Activated CD4-positive, alpha-beta T cell treated with anti-CD3 and anti-CD28 coated beads for 1 hour (primary cell): ENCODE results near the gene SOAT2.
"Not testable (repeated sequence)": the region's sequence is repeated elsewhere in the genome, so short reads cannot be mapped to it uniquely, and the experiment has no call there.

ENCODE experiments used
- DNase-seq: peaks from one replicate; pipeline ENCODE4 v3.0.0-alpha.2; 2020

The SOAT2 gene

GRCh38 chr12:53090554-53090953, 12.7 kb upstream of the SOAT2 start:
- no peak for DNase-seq

- DNase-seq, result no peak
Observed at GRCh38 chr12:53091756-53092155, 11.5 kb upstream of the SOAT2 start.

- no peak for DNase-seq
Observed at GRCh38 chr12:53093777-53094393, 9.4 kb upstream of the SOAT2 start.

GRCh38 chr12:53094394-53094787, 8.9 kb upstream of the SOAT2 start:
- no peak for DNase-seq

GRCh38 chr12:53094796-53095595, 8.3 kb upstream of the SOAT2 start:
- DNase-seq, result not testable (repeated sequence)

GRCh38 chr12:53095596-53095895, 7.7 kb upstream of the SOAT2 start:
- not testable (repeated sequence) for DNase-seq

GRCh38 chr12:53096089-53096741, 7.1 kb upstream of the SOAT2 start:
- no peak for DNase-seq

- no peak for DNase-seq
Observed at GRCh38 chr12:53096759-53097158, 6.5 kb upstream of the SOAT2 start.

- no peak for DNase-seq
Observed at GRCh38 chr12:53097207-53097563, 6.1 kb upstream of the SOAT2 start.

- peak; percentile 32 for DNase-seq
Observed at GRCh38 chr12:53097564-53098353, 5.5 kb upstream of the SOAT2 start, which contains the start of gene IGFBP6. TSS of gene IGFBP6 (plus strand) at chr12:53097667. CDS start at chr12:53097718, 51 bp downstream.

- no peak for DNase-seq
Observed at GRCh38 chr12:53098354-53098981, 4.8 kb upstream of the SOAT2 start.

GRCh38 chr12:53099071-53099882, 4.0 kb upstream of the SOAT2 start:
- peak; percentile 80 for DNase-seq

GRCh38 chr12:53100466-53101151, 2.7 kb upstream of the SOAT2 start:
- no peak for DNase-seq

GRCh38 chr12:53101266-53101665, 2.0 kb upstream of the SOAT2 start:
- DNase-seq, result no peak

- no peak for DNase-seq
Observed at GRCh38 chr12:53101931-53102781, 1.1 kb upstream of the SOAT2 start.

- DNase-seq, result no peak
Observed at GRCh38 chr12:53103860-53104305, 597 bp downstream of the SOAT2 start.

GRCh38 chr12:53105256-53105655, 2.0 kb downstream of the SOAT2 start:
- DNase-seq, result no peak

GRCh38 chr12:53105712-53106439, 2.6 kb downstream of the SOAT2 start:
- no peak for DNase-seq

- DNase-seq, result no peak
Observed at GRCh38 chr12:53107122-53107521, 3.8 kb downstream of the SOAT2 start.

- DNase-seq, result not testable (repeated sequence)
Observed at GRCh38 chr12:53112431-53112830, 9.1 kb downstream of the SOAT2 start.
